Astrocyte (in vitro differentiated cells and primary cell): Measurements from ENCODE around the gene TRIM74. TPM values are rescaled to one million over a fixed set of nuclear protein-coding genes. Genes with fewer than 3 reads are reported as not detected.
"Not testable (repeated sequence)": the region's sequence is repeated elsewhere in the genome, so short reads cannot be mapped to it uniquely, and the experiment has no call there.

Source experiments
- DNase-seq: peaks from one replicate; pipeline ENCODE4 v3.0.0-alpha.2; 2010; ENCODE audit warnings: low read depth
- FAIRE-seq: peaks from 2 replicates; lab custom pipeline; 2011; peaks lifted over from hg19 to GRCh38; lab: Jason Lieb, UNC
- H2AFZ ChIP-seq: 2 replicates; pipeline ENCODE4 v1.6.0; 2012; ENCODE audit warnings: low read depth, low read length, inconsistent platforms
- H3K27ac ChIP-seq: 2 replicates; pipeline ENCODE4 v1.5.1; 2011; ENCODE audit warnings: low read depth, low read length, inconsistent platforms
- H3K27me3 ChIP-seq: 2 replicates; pipeline ENCODE4 v1.6.0; 2011; ENCODE audit warnings: low read length, inconsistent platforms; ENCODE audit not compliant: insufficient read depth
- H3K36me3 ChIP-seq: 2 replicates; pipeline ENCODE4 v1.5.1; 2011; ENCODE audit warnings: low read length, inconsistent platforms; ENCODE audit not compliant: insufficient read depth
- H3K4me1 ChIP-seq: 2 replicates; pipeline ENCODE4 v1.5.1; 2011; ENCODE audit warnings: low read length, inconsistent platforms; ENCODE audit not compliant: insufficient read depth
- H3K4me2 ChIP-seq: 2 replicates; pipeline ENCODE4 v1.6.0; 2012; ENCODE audit warnings: low read length, inconsistent platforms
- H3K4me3 ChIP-seq: 2 replicates; pipeline ENCODE4 v1.5.1; 2011; ENCODE audit warnings: low read depth, mild to moderate bottlenecking, low read length, inconsistent platforms; ENCODE audit not compliant: insufficient read depth
- H3K79me2 ChIP-seq: 2 replicates; pipeline ENCODE4 v1.6.0; 2012; ENCODE audit warnings: mild to moderate bottlenecking, low read length, inconsistent platforms; ENCODE audit not compliant: insufficient read depth
- H3K9ac ChIP-seq: 2 replicates; pipeline ENCODE4 v1.6.0; 2012; ENCODE audit warnings: mild to moderate bottlenecking, low read length, inconsistent platforms
- H3K9me3 ChIP-seq: 2 replicates; pipeline ENCODE4 v1.5.1; 2012; ENCODE audit warnings: low read depth, mild to moderate bottlenecking, low read length, inconsistent platforms; ENCODE audit not compliant: insufficient read depth
- H4K20me1 ChIP-seq: 2 replicates; pipeline ENCODE4 v1.6.0; 2012; ENCODE audit warnings: low read length, inconsistent platforms; ENCODE audit not compliant: insufficient read depth
- H3K27ac Mint-ChIP-seq: one replicate; pipeline ENCODE4 v1.8.0; 2021; ENCODE audit warnings: mild to moderate bottlenecking, mixed read lengths; ENCODE audit not compliant: unreplicated experiment
- H3K27me3 Mint-ChIP-seq: one replicate; pipeline ENCODE4 v1.8.0; 2021; ENCODE audit warnings: low read depth, mixed read lengths; ENCODE audit not compliant: unreplicated experiment
- H3K36me3 Mint-ChIP-seq: one replicate; pipeline ENCODE4 v1.8.0; 2021; ENCODE audit warnings: low read depth, mixed read lengths; ENCODE audit not compliant: unreplicated experiment
- H3K4me1 Mint-ChIP-seq: one replicate; pipeline ENCODE4 v1.8.0; 2021; ENCODE audit warnings: low read depth, mixed read lengths; ENCODE audit not compliant: unreplicated experiment
- H3K4me3 Mint-ChIP-seq: one replicate; pipeline ENCODE4 v1.8.0; 2021; ENCODE audit warnings: mild to moderate bottlenecking, moderate library complexity, mixed read lengths; ENCODE audit not compliant: unreplicated experiment
- H3K9me3 Mint-ChIP-seq: one replicate; pipeline ENCODE4 v1.8.0; 2021; ENCODE audit warnings: mild to moderate bottlenecking, mixed read lengths; ENCODE audit not compliant: unreplicated experiment
- total RNA-seq: library from RNA; stranded (reverse); gene quantifications from 2 replicates; pipeline ENCODE4 v1.2.1, GENCODE V29; 2021

The TRIM74 gene
- total RNA-seq, 1 donor from 2014 or later, result 0.91 TPM

- not testable (repeated sequence) for H3K9ac ChIP-seq, H3K27me3 ChIP-seq, H3K27me3 Mint-ChIP-seq, H3K4me3 Mint-ChIP-seq, H3K27ac ChIP-seq, H3K36me3 Mint-ChIP-seq, H3K36me3 ChIP-seq, H3K4me1 Mint-ChIP-seq, DNase-seq, H3K9me3 Mint-ChIP-seq, FAIRE-seq, H2AFZ ChIP-seq, H3K4me1 ChIP-seq, H4K20me1 ChIP-seq, H3K4me2 ChIP-seq, H3K9me3 ChIP-seq, H3K4me3 ChIP-seq, H3K79me2 ChIP-seq, H3K27ac Mint-ChIP-seq
Measured at GRCh38 chr7:72949686-72950085, 19.6 kb downstream of the TRIM74 start.

GRCh38 chr7:72949276-72949675, 20.0 kb downstream of the TRIM74 start:
- not testable (repeated sequence) for H3K27ac ChIP-seq, H3K4me1 Mint-ChIP-seq, FAIRE-seq, H3K4me2 ChIP-seq, H3K4me3 ChIP-seq, H3K4me1 ChIP-seq, H3K9ac ChIP-seq, H2AFZ ChIP-seq, DNase-seq, H3K9me3 ChIP-seq, H3K9me3 Mint-ChIP-seq, H3K79me2 ChIP-seq, H3K27me3 Mint-ChIP-seq, H3K27ac Mint-ChIP-seq, H3K36me3 ChIP-seq, H3K27me3 ChIP-seq, H4K20me1 ChIP-seq, H3K36me3 Mint-ChIP-seq, H3K4me3 Mint-ChIP-seq

- not testable (repeated sequence) for H3K9ac ChIP-seq, H3K4me1 ChIP-seq, H4K20me1 ChIP-seq, H3K9me3 ChIP-seq, H3K4me3 Mint-ChIP-seq, H3K27me3 Mint-ChIP-seq, H2AFZ ChIP-seq, H3K4me2 ChIP-seq, H3K27ac ChIP-seq, DNase-seq, H3K27me3 ChIP-seq, H3K9me3 Mint-ChIP-seq, H3K4me1 Mint-ChIP-seq, H3K36me3 ChIP-seq, H3K79me2 ChIP-seq, H3K4me3 ChIP-seq, FAIRE-seq, H3K36me3 Mint-ChIP-seq, H3K27ac Mint-ChIP-seq
Measured at GRCh38 chr7:72948714-72949113, 20.6 kb downstream of the TRIM74 start.

- not testable (repeated sequence) for H3K4me3 Mint-ChIP-seq, H3K4me3 ChIP-seq, H3K9me3 ChIP-seq, H3K27ac ChIP-seq, H3K27ac Mint-ChIP-seq, DNase-seq, H3K4me1 Mint-ChIP-seq, FAIRE-seq, H3K4me1 ChIP-seq, H3K27me3 Mint-ChIP-seq, H3K27me3 ChIP-seq, H3K4me2 ChIP-seq, H3K79me2 ChIP-seq, H2AFZ ChIP-seq, H3K9me3 Mint-ChIP-seq, H4K20me1 ChIP-seq, H3K36me3 Mint-ChIP-seq, H3K9ac ChIP-seq, H3K36me3 ChIP-seq
Measured at GRCh38 chr7:72946130-72946745, 23.0 kb downstream of the TRIM74 start.

GRCh38 chr7:72945597-72945996, 23.7 kb downstream of the TRIM74 start:
- not testable (repeated sequence) for H3K4me1 ChIP-seq, H3K27me3 Mint-ChIP-seq, H4K20me1 ChIP-seq, H3K4me3 ChIP-seq, H3K4me2 ChIP-seq, H3K4me3 Mint-ChIP-seq, H3K36me3 ChIP-seq, DNase-seq, H3K9me3 Mint-ChIP-seq, H3K4me1 Mint-ChIP-seq, H3K27ac ChIP-seq, FAIRE-seq, H3K79me2 ChIP-seq, H3K9ac ChIP-seq, H3K27me3 ChIP-seq, H3K9me3 ChIP-seq, H3K27ac Mint-ChIP-seq, H2AFZ ChIP-seq, H3K36me3 Mint-ChIP-seq

- H3K36me3 ChIP-seq, H3K9me3 ChIP-seq, H3K27ac Mint-ChIP-seq, H3K27ac ChIP-seq, H3K9ac ChIP-seq, H3K27me3 Mint-ChIP-seq, H3K79me2 ChIP-seq, H3K4me1 ChIP-seq, H2AFZ ChIP-seq, H3K9me3 Mint-ChIP-seq, H4K20me1 ChIP-seq, H3K27me3 ChIP-seq, H3K36me3 Mint-ChIP-seq, H3K4me1 Mint-ChIP-seq, H3K4me2 ChIP-seq, H3K4me3 ChIP-seq, H3K4me3 Mint-ChIP-seq, DNase-seq, FAIRE-seq: not testable (repeated sequence)
Measured at GRCh38 chr7:72944937-72945336, 24.3 kb downstream of the TRIM74 start.
